HCT116 (cell line): ENCODE results near the gene PCDHGA1. TPM values are rescaled to one million over a fixed set of nuclear protein-coding genes. Genes with fewer than 3 reads are reported as not detected.

Experiments
- ATAC-seq: fragments of 200-7000 bp; cut with Tn5 transposase; 2 replicates; pipeline ENCODE4 v1.9.1; 2020; ENCODE audit warnings: mild to moderate bottlenecking, moderate library complexity
- BruUV-seq: library from RNA; stranded (reverse); fragments of 400-500 nt; replicated peaks from 2 replicates; lab custom pipeline; 2021; lab: Mats Ljungman, UMichigan
- CTCF ChIA-PET: fragments of 300-600 bp; sonication (Branson Sonifier 250); formaldehyde crosslinking; loops from one replicate; lab custom pipeline; 2021; ENCODE audit warnings: antibody characterized with exemption; lab: Charles Lee
- POLR2A ChIA-PET: fragments of 300-600, 350-600 bp; sonication (Branson Sonifier 250); formaldehyde crosslinking; loops from one replicate; lab custom pipeline; 2021; ENCODE audit warnings: antibody characterized with exemption; lab: Charles Lee
- RAD21 ChIA-PET, 2 experiments: fragments of 300-600 bp; sonication (Branson Sonifier 250); formaldehyde crosslinking; loops; one replicate each; lab custom pipeline; 2023; ENCODE audit warnings: low total read pairs in 2 of 2; ENCODE audit not compliant: uncharacterized antibody in 2 of 2, unreplicated experiment in 2 of 2, low non-redundant PET in 1 of 2; lab: Charles Lee
- DNase-seq: peaks from one replicate; pipeline ENCODE4 v3.0.0-alpha.2; 2010; ENCODE audit warnings: low read depth, low spot score
- H2AFZ ChIP-seq: fragments of 200-600 bp; shearing (Covaris generic), sonication (generic); 2 replicates; pipeline ENCODE4 v1.6.1; 2017; ENCODE audit warnings: low read depth, mixed run types, mixed read lengths, antibody characterized with exemption, low read length; ENCODE audit not compliant: poor library complexity, severe bottlenecking
- H3K27ac ChIP-seq: 2 replicates; pipeline ENCODE4 v1.5.1; 2012; ENCODE audit warnings: low read depth, low read length
- H3K27me3 ChIP-seq: fragments of 200-600 bp; sonication (generic); 2 replicates; pipeline ENCODE4 v1.6.1; 2016; ENCODE audit warnings: mixed run types, low read length, mixed read lengths; ENCODE audit not compliant: insufficient read depth
- H3K36me3 ChIP-seq, 2 experiments: fragments of 200-500 bp in 1 of 2; fragments of 200-600 bp in 1 of 2; sonication (Bioruptor generic) in 1 of 2; sonication (generic) in 1 of 2; 2 replicates each; pipeline versions ENCODE4 v1.5.1 to v1.6.1; 2014 to 2016; ENCODE audit warnings: low read length in 2 of 2, inconsistent platforms in 1 of 2, mixed read lengths in 1 of 2, mixed run types in 1 of 2; ENCODE audit not compliant: insufficient read depth in 2 of 2, control insufficient read depth in 1 of 2
- H3K4me1 ChIP-seq, 2 experiments: fragments of 200-600 bp in 1 of 2; sonication (generic) in 1 of 2; 2 replicates each; pipeline versions ENCODE4 v1.5.1 to v1.6.1; 2012 to 2017; ENCODE audit warnings: low read length in 2 of 2, inconsistent platforms in 1 of 2, mild to moderate bottlenecking in 1 of 2, mixed read lengths in 1 of 2, mixed run types in 1 of 2, moderate library complexity in 1 of 2; ENCODE audit not compliant: insufficient read depth in 2 of 2, control insufficient read depth in 1 of 2
- H3K4me2 ChIP-seq: fragments of 200-600 bp; sonication (generic); 2 replicates; pipeline ENCODE4 v1.6.1; 2017; ENCODE audit warnings: mixed run types, low read length, mixed read lengths
- H3K4me3 ChIP-seq, 2 experiments: fragments of 200-600 bp in 1 of 2; sonication (generic) in 1 of 2; replicated peaks in 1 of 2; 2 replicates each; pipeline ENCODE4 v1.5.1; 2011 to 2016; ENCODE audit warnings: low read length in 2 of 2, control low read depth in 1 of 2, low read depth in 1 of 2, mild to moderate bottlenecking in 1 of 2, mixed read lengths in 1 of 2, mixed run types in 1 of 2
- H3K79me2 ChIP-seq: fragments of 200-600 bp; sonication (generic); 2 replicates; pipeline ENCODE4 v1.6.1; 2017; ENCODE audit warnings: mild to moderate bottlenecking, mixed run types, low read length, moderate library complexity, mixed read lengths; ENCODE audit not compliant: insufficient read depth
- H3K9ac ChIP-seq: fragments of 200-600 bp; sonication (generic); 2 replicates; pipeline ENCODE4 v1.6.1; 2016; ENCODE audit warnings: low read length, mixed read lengths
- H3K9me2 ChIP-seq: fragments of 200-600 bp; sonication (generic), shearing (Covaris generic); 2 replicates; pipeline ENCODE4 v1.6.1; 2017; ENCODE audit warnings: mixed run types, mild to moderate bottlenecking, moderate library complexity; ENCODE audit not compliant: insufficient read depth
- H3K9me3 ChIP-seq, 2 experiments: fragments of 200-500 bp in 1 of 2; fragments of 200-600 bp in 1 of 2; sonication (Bioruptor generic) in 1 of 2; sonication (generic) in 1 of 2; 2 replicates each; pipeline ENCODE4 v1.6.1; 2014 to 2017; ENCODE audit warnings: low read length in 2 of 2, mixed read lengths in 2 of 2, inconsistent platforms in 1 of 2, low read depth in 1 of 2, mild to moderate bottlenecking in 1 of 2, mixed run types in 1 of 2, moderate library complexity in 1 of 2; ENCODE audit not compliant: control insufficient read depth in 1 of 2, insufficient read depth in 1 of 2
- H4K20me1 ChIP-seq: fragments of 200-600 bp; sonication (generic), shearing (Covaris generic); 2 replicates; pipeline ENCODE4 v1.6.1; 2017; ENCODE audit warnings: mixed run types, mild to moderate bottlenecking, moderate library complexity; ENCODE audit not compliant: insufficient read depth
- CEBPB ChIP-seq: IDR thresholded peaks from 2 replicates; pipeline ENCODE4 v1.6.1; 2012; ENCODE audit warnings: low read depth
- ELF1 ChIP-seq: IDR thresholded peaks from 2 replicates; pipeline ENCODE4 v1.6.1; 2012; ENCODE audit warnings: low read depth, borderline replicate concordance
- EZH2 ChIP-seq: fragments of 200-600 bp; sonication (generic); IDR thresholded peaks from 2 replicates; pipeline ENCODE4 v1.6.1; 2017; ENCODE audit warnings: antibody characterized with exemption, mixed run types
- EZH2phosphoT487 ChIP-seq: fragments of 200-600 bp; IDR thresholded peaks from 2 replicates; pipeline ENCODE4 v1.6.1; 2018; ENCODE audit warnings: antibody characterized with exemption, borderline replicate concordance
- POLR2A ChIP-seq: IDR thresholded peaks from 2 replicates; pipeline ENCODE4 v1.7.0; 2011; ENCODE audit warnings: borderline replicate concordance; ENCODE audit not compliant: insufficient read depth, insufficient read length; ENCODE audit errors: extremely low read depth
- POLR2AphosphoS5 ChIP-seq: IDR thresholded peaks from 2 replicates; pipeline ENCODE4 v1.6.1; 2011; ENCODE audit warnings: mild to moderate bottlenecking, low read depth, low read length, moderate library complexity
- RAD21 ChIP-seq: IDR thresholded peaks from 2 replicates; pipeline ENCODE4 v1.6.1; 2012; ENCODE audit warnings: low read depth, mild to moderate bottlenecking
- SIN3A ChIP-seq: IDR thresholded peaks from 2 replicates; pipeline ENCODE4 v1.6.1; 2012; ENCODE audit warnings: low read depth
- SP1 ChIP-seq: IDR thresholded peaks from 2 replicates; pipeline ENCODE4 v1.6.1; 2012; ENCODE audit warnings: low read depth
- SRF ChIP-seq: IDR thresholded peaks from 2 replicates; pipeline ENCODE4 v1.6.1; 2012; ENCODE audit warnings: low read depth
- TCF7L2 ChIP-seq: IDR thresholded peaks from 2 replicates; pipeline ENCODE4 v1.7.0; 2011; ENCODE audit warnings: borderline replicate concordance, inconsistent platforms; ENCODE audit not compliant: insufficient read depth, insufficient read length; ENCODE audit errors: extremely low read depth
- YY1 ChIP-seq: IDR thresholded peaks from 2 replicates; pipeline ENCODE4 v1.6.1; 2011; ENCODE audit warnings: low read length, low read depth, moderate library complexity, mild to moderate bottlenecking; ENCODE audit not compliant: insufficient replicate concordance; ENCODE audit errors: extremely low read depth
- ZFX ChIP-seq: fragments of 450-650 bp; IDR thresholded peaks from 2 replicates; pipeline ENCODE4 v1.6.1; 2017
- intact Hi-C: fragments of 100-400 bp; cut with micrococcal nuclease; formaldehyde crosslinking; loops from 2 replicates; pipeline ENCODE4 v1.10.0; 2022
- total RNA-seq: library from RNA; stranded (reverse); gene quantifications from one replicate; pipeline ENCODE4 v1.2.1, GENCODE V29; 2021; ENCODE audit not compliant: unreplicated experiment
- TF ChIP-seq, protein P1 (sequence below): IDR thresholded peaks from 2 replicates; pipeline ENCODE4 v1.6.1; 2011; ENCODE audit warnings: mild to moderate bottlenecking, low read length, moderate library complexity; ENCODE audit not compliant: insufficient replicate concordance; ENCODE audit errors: extremely low read depth
- TF ChIP-seq, protein P2 (sequence below): IDR thresholded peaks from 2 replicates; pipeline ENCODE4 v1.6.1; 2012

Gene PCDHGA1
- total RNA-seq, 1 experiment from 2014 or later = 0.05 TPM

GRCh38 chr5:141491323-141492167 is 161.2 kb downstream of the PCDHGA1 start:
- RAD21 ChIA-PET = no interaction called here
- no TSS peak for BruUV-seq
- H3K9me3 ChIP-seq = no peaks in the 10 kb centered on the region

More at GRCh38 chr5:141491323-141492167, 161.2 kb downstream of the PCDHGA1 start:
- Histone ChIP-seq H3K4me3 (no peak overlapping the region), H3K9me2 (no peaks in the 10 kb centered on the region), H2AFZ (no peak overlapping the region), H3K79me2 (no peaks in the 10 kb centered on the region), H3K4me1 (no peaks in the 10 kb centered on the region), H3K4me2 (no peak overlapping the region), H3K9ac (no peak overlapping the region), H3K36me3 (no peaks in the 10 kb centered on the region), H3K27me3 (no peaks in the 10 kb centered on the region), H3K27ac (no peak overlapping the region), H4K20me1 (no peaks in the 10 kb centered on the region)
- CTCF ChIA-PET = no interaction called here
- intact Hi-C loops = no loop called here
- POLR2A ChIA-PET = no interaction called here
- ATAC-seq (no peak), DNase-seq (no peak)
- TF ChIP-seq EZH2phosphoT487 = no peak
- TF ChIP-seq SRF = no peak
- TF ChIP-seq ELF1 = no peak
- no peak for TF ChIP-seq SIN3A
- TF ChIP-seq, protein P1, sequence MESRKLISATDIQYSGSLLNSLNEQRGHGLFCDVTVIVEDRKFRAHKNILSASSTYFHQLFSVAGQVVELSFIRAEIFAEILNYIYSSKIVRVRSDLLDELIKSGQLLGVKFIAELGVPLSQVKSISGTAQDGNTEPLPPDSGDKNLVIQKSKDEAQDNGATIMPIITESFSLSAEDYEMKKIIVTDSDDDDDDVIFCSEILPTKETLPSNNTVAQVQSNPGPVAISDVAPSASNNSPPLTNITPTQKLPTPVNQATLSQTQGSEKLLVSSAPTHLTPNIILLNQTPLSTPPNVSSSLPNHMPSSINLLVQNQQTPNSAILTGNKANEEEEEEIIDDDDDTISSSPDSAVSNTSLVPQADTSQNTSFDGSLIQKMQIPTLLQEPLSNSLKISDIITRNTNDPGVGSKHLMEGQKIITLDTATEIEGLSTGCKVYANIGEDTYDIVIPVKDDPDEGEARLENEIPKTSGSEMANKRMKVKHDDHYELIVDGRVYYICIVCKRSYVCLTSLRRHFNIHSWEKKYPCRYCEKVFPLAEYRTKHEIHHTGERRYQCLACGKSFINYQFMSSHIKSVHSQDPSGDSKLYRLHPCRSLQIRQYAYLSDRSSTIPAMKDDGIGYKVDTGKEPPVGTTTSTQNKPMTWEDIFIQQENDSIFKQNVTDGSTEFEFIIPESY = no peak
- TF ChIP-seq POLR2AphosphoS5 = no peak
- TF ChIP-seq CEBPB = no peak
- TF ChIP-seq SP1 = no peak
- no peak for TF ChIP-seq POLR2A
- TF ChIP-seq EZH2 = no peak
- TF ChIP-seq, protein P2, sequence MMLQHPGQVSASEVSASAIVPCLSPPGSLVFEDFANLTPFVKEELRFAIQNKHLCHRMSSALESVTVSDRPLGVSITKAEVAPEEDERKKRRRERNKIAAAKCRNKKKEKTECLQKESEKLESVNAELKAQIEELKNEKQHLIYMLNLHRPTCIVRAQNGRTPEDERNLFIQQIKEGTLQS = no peak
- TF ChIP-seq ZFX = no peak
- no peak for TF ChIP-seq RAD21
- TF ChIP-seq YY1 = no peak
- TF ChIP-seq TCF7L2 = no peak
